Measurements from ENCODE around the gene ITPK1. TPM values are rescaled to one million over a fixed set of nuclear protein-coding genes. Genes with fewer than 3 reads are reported as not detected.

The ITPK1 gene
- total and polyA plus RNA-seq, 2 experiments from 2014 or later, result 35.9 to 101 TPM

GRCh38 chr14:92950193-92950540 lies 165.6 kb downstream of the ITPK1 start:
- Histone ChIP-seq H3K27me3 (ENCODE audit: insufficient read depth) (no peaks in the 10 kb centered on the region), H4K20me1 (replicated peaks; ENCODE audit: insufficient read depth) (no peaks in the 10 kb centered on the region; the same call in 1 of the 2 replicates), H3K27ac (ENCODE audit: low read depth) (no peak overlapping the region), H3K4me2 (no peak overlapping the region), H3K4me3 (no peak overlapping the region), H3F3A (replicated peaks; ENCODE audit: low read depth) (no peaks in the 10 kb centered on the region), H2AFZ (no peak overlapping the region), H3K4me1 (ENCODE audit: insufficient read depth) (peaks cover 4% of the 10 kb centered on the region; the same call in 1 of the 2 replicates), H3K9me2 (ENCODE audit: insufficient read depth) (no peaks in the 10 kb centered on the region), H3K36me3 (ENCODE audit: insufficient read depth) (no peaks in the 10 kb centered on the region; the same call in 1 of the 2 replicates), H3K79me2 (replicated peaks; ENCODE audit: insufficient read depth) (no peaks in the 10 kb centered on the region)
- H3K4me1 Mint-ChIP-seq, result peaks cover 6% of the 10 kb centered on the region
- peaks cover 5% of the 10 kb centered on the region for H3K27me3 Mint-ChIP-seq (ENCODE audit: insufficient read depth, low read depth, poor library complexity)
- DNase-seq (ENCODE audit: low spot score) (no peak), ATAC-seq (no peak)
- no peak overlapping the region for H3K4me3 Mint-ChIP-seq
- TF ChIP-seq CTCF (conservative IDR thresholded peaks at IDR 0.05; ENCODE audit: low read depth in 2 of 2) (no peak), ZNF114 (CRISPR knock-in tag; IDR thresholded peaks at IDR 0.05) (no peak), ZNF462 (CRISPR knock-in tag; IDR thresholded peaks at IDR 0.05) (no peak), JUNB (IDR thresholded peaks at IDR 0.05; ENCODE audit: unreplicated experiment) (no peak), EZH2phosphoT487 (IDR thresholded peaks at IDR 0.05; ENCODE audit: unreplicated experiment) (no peak), CREB1 (CRISPR knock-in tag; IDR thresholded peaks at IDR 0.05; ENCODE audit: low read depth) (no peak), POLR2AphosphoS5 (IDR thresholded peaks at IDR 0.05; ENCODE audit: low read depth) (no peak)
- peaks cover 40% of the 10 kb centered on the region for H3K36me3 Mint-ChIP-seq (ENCODE audit: low read depth)
- no peak overlapping the region for H3K27ac Mint-ChIP-seq
- H3K9me3 Mint-ChIP-seq, result no peaks in the 10 kb centered on the region

All from GM23338 (cell line).